Measurements from ENCODE around the gene ADGRV1. TPM values are rescaled to one million over a fixed set of nuclear protein-coding genes. Genes with fewer than 3 reads are reported as not detected.

Gene ADGRV1
- total RNA-seq, 2 donors from 2014 or later = 97.6 to 117 TPM

DNA sequence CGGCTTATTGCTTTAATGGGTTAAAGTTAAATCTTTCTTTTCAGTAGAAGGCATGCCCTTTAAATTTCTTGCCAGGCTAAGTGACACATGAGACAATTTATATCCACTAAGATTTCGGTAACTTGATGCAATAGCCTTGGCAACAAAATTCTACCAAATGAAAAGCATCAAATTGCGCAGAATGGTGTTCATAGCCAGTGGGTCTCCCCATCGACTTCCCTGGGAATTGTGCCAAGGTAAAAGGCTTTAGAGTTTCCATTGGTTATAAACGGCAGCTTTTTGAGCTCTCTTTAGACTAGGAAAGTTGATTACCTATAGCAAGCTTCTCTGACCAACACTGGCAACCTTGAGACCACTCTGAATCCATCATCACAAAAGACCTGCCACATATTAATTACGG lies 466.1 kb downstream of the ADGRV1 start:
- Histone ChIP-seq H3K27me3 (ENCODE audit: control insufficient read depth, insufficient read depth, low read length, poor library complexity, severe bottlenecking) (no peaks in the 10 kb centered on the region), H3K9ac (ENCODE audit: extremely low read depth, low read length, poor library complexity, severe bottlenecking) (no peak overlapping the region), H3K9me3 (ENCODE audit: control insufficient read depth, low read length) (no peaks in the 10 kb centered on the region), H3K4me3 (ENCODE audit: low read length) (no peak overlapping the region), H3K27ac (ENCODE audit: low read depth, low read length) (no peak overlapping the region), H3K4me1 (ENCODE audit: control insufficient read depth, insufficient read depth, low read length) (peaks cover 28% of the 10 kb centered on the region), H3K36me3 (ENCODE audit: control insufficient read depth, insufficient read depth, low read length) (no peaks in the 10 kb centered on the region)
- Mint-ChIP-seq H3K36me3 (ENCODE audit: low read depth) (no peaks in the 10 kb centered on the region), H3K27me3 (ENCODE audit: insufficient read depth) (no peaks in the 10 kb centered on the region), H3K27ac (no peak overlapping the region), H3K4me1 (peaks cover 70% of the 10 kb centered on the region), H3K9me3 (no peaks in the 10 kb centered on the region), H3K4me3 (no peak overlapping the region)
- DNase-seq = no peak
- TF ChIP-seq, protein P1, sequence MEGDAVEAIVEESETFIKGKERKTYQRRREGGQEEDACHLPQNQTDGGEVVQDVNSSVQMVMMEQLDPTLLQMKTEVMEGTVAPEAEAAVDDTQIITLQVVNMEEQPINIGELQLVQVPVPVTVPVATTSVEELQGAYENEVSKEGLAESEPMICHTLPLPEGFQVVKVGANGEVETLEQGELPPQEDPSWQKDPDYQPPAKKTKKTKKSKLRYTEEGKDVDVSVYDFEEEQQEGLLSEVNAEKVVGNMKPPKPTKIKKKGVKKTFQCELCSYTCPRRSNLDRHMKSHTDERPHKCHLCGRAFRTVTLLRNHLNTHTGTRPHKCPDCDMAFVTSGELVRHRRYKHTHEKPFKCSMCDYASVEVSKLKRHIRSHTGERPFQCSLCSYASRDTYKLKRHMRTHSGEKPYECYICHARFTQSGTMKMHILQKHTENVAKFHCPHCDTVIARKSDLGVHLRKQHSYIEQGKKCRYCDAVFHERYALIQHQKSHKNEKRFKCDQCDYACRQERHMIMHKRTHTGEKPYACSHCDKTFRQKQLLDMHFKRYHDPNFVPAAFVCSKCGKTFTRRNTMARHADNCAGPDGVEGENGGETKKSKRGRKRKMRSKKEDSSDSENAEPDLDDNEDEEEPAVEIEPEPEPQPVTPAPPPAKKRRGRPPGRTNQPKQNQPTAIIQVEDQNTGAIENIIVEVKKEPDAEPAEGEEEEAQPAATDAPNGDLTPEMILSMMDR (conservative IDR thresholded peaks at IDR 0.05) = no peak
- WGBS, 2 experiments (ENCODE audit: insufficient coverage in 1 of 2, insufficient read length in 1 of 2) = 93 to 97% methylated on average over 5 to 6 of the region's 6 CpGs

DNA sequence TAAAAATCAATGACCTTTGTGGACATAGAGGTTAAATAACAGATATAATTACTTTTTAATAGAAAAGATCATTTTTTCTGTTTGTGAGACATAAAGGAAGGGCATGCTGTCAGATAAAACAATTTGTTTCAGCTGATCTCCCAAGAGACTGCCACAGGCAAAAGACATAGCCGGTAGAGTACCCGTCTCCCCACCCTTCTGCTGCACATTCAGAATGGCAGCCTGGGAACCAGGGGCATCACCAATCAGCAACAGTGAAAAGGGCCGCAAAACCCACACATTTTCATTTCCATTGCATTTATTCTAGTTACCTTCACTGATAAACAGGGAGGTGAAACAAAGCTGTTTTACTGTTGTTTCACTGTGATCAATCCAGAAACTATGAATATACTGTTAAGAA lies 466.9 kb downstream of the ADGRV1 start:
- Histone ChIP-seq H3K4me1 (ENCODE audit: control insufficient read depth, insufficient read depth, low read length) (peaks cover 28% of the 10 kb centered on the region), H3K27ac (ENCODE audit: low read depth, low read length) (no peak overlapping the region), H3K9me3 (ENCODE audit: control insufficient read depth, low read length) (no peaks in the 10 kb centered on the region), H3K4me3 (ENCODE audit: low read length) (no peak overlapping the region), H3K9ac (ENCODE audit: extremely low read depth, low read length, poor library complexity, severe bottlenecking) (no peak overlapping the region), H3K36me3 (ENCODE audit: control insufficient read depth, insufficient read depth, low read length) (no peaks in the 10 kb centered on the region), H3K27me3 (ENCODE audit: control insufficient read depth, insufficient read depth, low read length, poor library complexity, severe bottlenecking) (no peaks in the 10 kb centered on the region)
- WGBS, 2 experiments (ENCODE audit: insufficient coverage in 1 of 2, insufficient read length in 1 of 2) = 90 to 100% methylated on average over 1 to 3 of the region's 3 CpGs
- H3K27me3 Mint-ChIP-seq (ENCODE audit: insufficient read depth) = no peaks in the 10 kb centered on the region
- H3K27ac Mint-ChIP-seq = no peak overlapping the region
- H3K9me3 Mint-ChIP-seq = no peaks in the 10 kb centered on the region
- no peaks in the 10 kb centered on the region for H3K36me3 Mint-ChIP-seq (ENCODE audit: low read depth)
- no peak for DNase-seq
- no peak overlapping the region for H3K4me3 Mint-ChIP-seq
- peaks cover 68% of the 10 kb centered on the region for H3K4me1 Mint-ChIP-seq
- TF ChIP-seq, protein P1 (conservative IDR thresholded peaks at IDR 0.05) = no peak

DNA sequence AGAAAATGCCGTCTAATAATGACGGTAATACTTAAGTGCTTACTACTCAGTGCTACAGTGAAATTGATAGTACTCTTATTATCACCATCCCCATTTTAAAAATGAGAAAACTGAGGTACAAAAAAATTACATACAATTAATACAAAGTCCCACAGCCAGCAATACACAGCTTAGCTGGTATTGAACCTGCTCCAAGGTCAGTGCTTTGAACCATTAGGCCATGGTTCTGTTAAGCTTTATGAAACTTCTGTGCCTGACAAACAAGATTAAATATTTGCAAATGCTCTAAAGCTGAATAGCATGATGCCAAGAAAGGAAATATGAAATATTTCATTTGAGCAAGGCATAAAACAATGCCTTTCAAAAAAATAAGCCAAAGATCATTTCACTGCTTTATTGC lies 467.4 kb downstream of the ADGRV1 start:
- no peaks in the 10 kb centered on the region for H3K27me3 Mint-ChIP-seq (ENCODE audit: insufficient read depth)
- H3K36me3 ChIP-seq (ENCODE audit: control insufficient read depth, insufficient read depth, low read length) = no peaks in the 10 kb centered on the region

More for the DNA sequence above, 467.4 kb downstream of the ADGRV1 start:
- Histone ChIP-seq H3K4me1 (ENCODE audit: control insufficient read depth, insufficient read depth, low read length) (peaks cover 28% of the 10 kb centered on the region), H3K4me3 (ENCODE audit: low read length) (no peak overlapping the region), H3K27ac (ENCODE audit: low read depth, low read length) (no peak overlapping the region), H3K9me3 (ENCODE audit: control insufficient read depth, low read length) (no peaks in the 10 kb centered on the region), H3K9ac (ENCODE audit: extremely low read depth, low read length, poor library complexity, severe bottlenecking) (no peak overlapping the region), H3K27me3 (ENCODE audit: control insufficient read depth, insufficient read depth, low read length, poor library complexity, severe bottlenecking) (no peaks in the 10 kb centered on the region)
- TF ChIP-seq, protein P1 (conservative IDR thresholded peaks at IDR 0.05) = no peak
- H3K4me1 Mint-ChIP-seq = peaks cover 65% of the 10 kb centered on the region
- no peak overlapping the region for H3K4me3 Mint-ChIP-seq
- H3K27ac Mint-ChIP-seq = no peak overlapping the region
- DNase-seq = no peak
- no peaks in the 10 kb centered on the region for H3K9me3 Mint-ChIP-seq
- WGBS, 2 experiments (ENCODE audit: insufficient coverage in 1 of 2, insufficient read length in 1 of 2) = 98 to 100% methylated on average over 1 to 2 of the region's 2 CpGs
- no peaks in the 10 kb centered on the region for H3K36me3 Mint-ChIP-seq (ENCODE audit: low read depth)

Data from endodermal cell (in vitro differentiated cells).